ENCODE results near the gene TOMM22. TPM values are rescaled to one million over a fixed set of nuclear protein-coding genes. Genes with fewer than 3 reads are reported as not detected.
A peak's percentile ranks its signal among the peaks of the same experiment; 100 is the strongest.
"Not testable (repeated sequence)": the region's sequence is repeated elsewhere in the genome, so short reads cannot be mapped to it uniquely, and the experiment has no call there.

The TOMM22 gene
- total RNA-seq, result 54.5 and 71.8 TPM in 2 replicates

DNA sequence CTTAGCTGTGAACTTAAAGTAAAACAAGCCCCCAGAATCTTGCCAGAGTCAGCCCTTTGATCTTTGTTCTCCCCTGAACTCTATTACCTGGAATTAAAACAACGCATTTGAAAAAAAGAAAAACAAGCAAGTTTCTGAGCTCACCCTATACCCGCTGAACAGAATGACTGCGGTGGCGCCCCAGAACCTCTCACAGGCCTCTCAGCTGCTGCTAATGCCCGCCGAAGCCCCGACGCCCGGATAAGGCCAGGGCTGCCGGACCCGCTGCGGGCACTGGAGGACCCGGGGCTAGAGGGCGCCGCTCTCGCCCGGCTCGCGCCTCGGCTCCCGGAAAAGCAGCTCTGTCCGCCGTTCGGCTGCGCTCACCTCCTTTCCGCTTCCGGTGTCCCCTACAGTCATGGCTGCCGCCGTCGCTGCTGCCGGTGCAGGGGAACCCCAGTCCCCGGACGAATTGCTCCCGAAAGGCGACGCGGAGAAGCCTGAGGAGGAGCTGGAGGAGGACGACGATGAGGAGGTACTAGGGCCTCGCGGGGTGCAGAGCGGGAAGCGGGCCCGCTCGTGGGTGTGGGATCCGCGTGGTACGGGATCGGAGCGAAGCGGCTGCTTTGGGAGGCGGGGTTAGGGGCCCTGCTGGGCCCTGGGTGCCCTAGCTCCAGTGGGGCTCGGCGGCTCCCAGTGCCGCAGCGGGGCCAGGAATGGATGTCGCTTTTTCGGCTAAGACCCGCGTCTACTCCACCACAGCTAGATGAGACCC is at the start of gene TOMM22:
TSS of gene TOMM22 (plus strand) at position 376 of the 754 bp plus-strand sequence. CDS start at position 398, 22 bp downstream.
- peak; percentile 70 to 90 for DNase-seq (ENCODE audit: low read depth in 2 of 2)

DNA sequence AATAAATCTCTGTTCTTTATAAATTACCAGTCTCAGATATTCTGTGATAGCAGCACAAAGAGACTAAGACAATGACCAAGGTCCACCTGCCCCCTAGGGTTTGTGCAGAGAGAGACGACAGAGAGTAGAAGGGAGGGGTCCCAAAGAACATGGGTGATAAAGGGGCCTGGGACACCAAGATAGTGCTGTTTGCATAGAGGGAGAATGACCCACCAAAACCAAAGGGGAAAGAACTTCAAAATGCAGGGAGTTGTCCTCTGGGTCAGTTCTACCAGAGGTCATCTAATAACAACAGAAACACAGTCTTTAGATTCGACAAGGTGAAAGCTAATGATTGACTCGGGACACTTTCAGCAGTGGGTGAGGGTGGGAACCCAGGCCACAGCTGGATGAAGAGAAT is 49.2 kb upstream of the TOMM22 start:
- no peak for DNase-seq (ENCODE audit: low read depth in 2 of 2)

DNA sequence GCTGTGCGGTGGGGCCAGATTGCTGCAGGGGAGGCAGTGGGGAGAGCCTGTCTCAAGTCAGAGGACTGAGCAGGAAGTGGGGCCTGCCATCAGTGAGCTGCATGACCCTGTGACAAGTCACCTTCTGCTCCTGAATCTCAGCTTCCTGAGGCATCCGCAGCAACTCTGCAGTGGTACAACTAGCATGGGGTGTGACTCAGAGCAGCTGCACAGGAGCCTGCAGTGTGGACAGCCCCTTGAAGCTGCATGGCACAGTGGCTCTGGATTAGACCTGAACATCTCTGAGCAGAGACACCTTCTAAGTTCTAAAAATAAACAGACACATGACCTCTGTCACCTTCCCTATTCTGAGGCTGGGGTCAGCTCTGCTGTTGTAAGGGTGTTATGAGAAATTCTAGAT is 43.5 kb upstream of the TOMM22 start:
- no peak for DNase-seq (ENCODE audit: low read depth in 2 of 2)

DNA sequence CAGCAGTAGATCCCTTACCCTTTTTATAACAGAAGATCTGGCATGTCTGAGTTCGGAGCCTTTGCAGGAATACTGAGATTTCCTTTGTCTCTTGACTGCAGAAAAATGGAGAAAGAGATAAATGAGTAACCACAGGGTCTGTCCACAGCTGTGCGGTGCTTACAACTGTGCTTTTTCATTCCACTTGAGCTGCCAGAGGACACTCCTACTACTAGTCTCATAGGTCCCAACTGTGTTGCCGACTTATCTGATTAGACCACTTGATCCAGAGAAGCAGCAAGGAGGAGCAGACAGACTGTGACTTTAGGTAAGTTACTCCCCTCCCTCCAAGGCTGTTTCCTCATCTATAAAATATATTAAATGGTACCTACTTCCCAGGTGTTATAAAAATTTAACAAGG is 43.0 kb upstream of the TOMM22 start:
- no peak for DNase-seq (ENCODE audit: low read depth in 2 of 2)

DNA sequence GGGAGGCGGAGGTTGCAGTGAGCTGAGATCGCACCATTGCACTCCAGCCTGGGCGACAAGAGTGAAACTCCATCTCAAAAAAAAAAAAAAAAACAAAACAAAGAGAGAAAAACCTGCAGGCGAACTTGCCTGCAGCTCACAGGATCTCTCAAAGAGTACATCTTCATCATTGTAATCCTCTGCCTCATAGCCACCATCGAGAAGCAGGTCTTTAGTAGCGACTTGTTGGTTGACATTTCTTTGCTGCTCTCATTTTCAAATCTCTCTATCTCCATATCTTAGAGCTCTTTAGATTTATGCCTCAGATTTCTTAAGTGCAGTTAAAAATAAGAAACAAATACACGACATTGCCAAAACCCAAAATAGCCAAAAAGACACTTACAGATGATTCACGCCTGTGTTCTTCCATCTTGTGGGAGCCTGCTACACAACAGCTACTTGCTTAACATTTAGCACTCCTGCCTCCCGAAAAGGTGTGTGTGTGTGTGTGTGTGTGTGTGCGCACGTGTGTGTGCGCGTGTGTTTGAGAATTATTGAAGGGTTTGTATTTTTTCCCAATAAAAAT is 40.2 kb upstream of the TOMM22 start:
- no peak for DNase-seq (ENCODE audit: low read depth in 2 of 2)

DNA sequence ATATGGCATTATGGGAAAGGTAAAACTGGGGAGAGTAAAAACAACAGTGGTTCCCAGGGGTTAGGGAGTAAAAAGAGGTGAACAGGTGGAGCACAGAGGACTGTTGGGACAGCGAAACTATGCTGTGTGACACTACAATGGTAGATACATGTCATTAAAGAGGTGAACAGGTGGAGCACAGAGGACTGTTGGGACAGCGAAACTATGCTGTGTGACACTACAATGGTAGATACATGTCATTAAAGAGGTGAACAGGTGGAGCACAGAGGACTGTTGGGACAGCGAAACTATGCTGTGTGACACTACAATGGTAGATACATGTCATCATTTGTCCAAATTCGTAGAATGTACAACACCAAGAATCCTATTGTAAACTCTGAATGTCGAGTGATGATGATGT is 37.5 kb upstream of the TOMM22 start:
- not testable (repeated sequence) for DNase-seq (ENCODE audit: low read depth in 2 of 2)

DNA sequence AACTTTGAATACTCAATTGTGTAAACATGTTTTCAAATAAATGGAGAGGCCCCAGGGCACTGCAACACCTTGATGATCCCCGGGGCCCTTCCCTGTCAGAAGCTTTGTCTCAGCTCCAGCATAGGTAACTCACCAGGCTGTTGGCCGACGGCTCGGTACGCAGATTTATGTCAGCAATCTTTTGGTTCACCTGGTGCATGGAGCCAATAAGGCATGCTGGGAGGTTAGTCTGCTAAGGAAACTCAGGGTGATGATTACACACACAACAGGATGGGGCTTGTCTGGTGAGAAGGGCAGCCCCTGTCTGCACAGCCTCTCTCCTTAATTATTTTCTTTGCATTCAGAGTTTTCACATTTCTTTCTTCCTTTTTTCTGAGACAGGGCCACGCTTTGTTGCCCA is 36.3 kb upstream of the TOMM22 start:
- DNase-seq (ENCODE audit: low read depth in 2 of 2), result no peak

DNA sequence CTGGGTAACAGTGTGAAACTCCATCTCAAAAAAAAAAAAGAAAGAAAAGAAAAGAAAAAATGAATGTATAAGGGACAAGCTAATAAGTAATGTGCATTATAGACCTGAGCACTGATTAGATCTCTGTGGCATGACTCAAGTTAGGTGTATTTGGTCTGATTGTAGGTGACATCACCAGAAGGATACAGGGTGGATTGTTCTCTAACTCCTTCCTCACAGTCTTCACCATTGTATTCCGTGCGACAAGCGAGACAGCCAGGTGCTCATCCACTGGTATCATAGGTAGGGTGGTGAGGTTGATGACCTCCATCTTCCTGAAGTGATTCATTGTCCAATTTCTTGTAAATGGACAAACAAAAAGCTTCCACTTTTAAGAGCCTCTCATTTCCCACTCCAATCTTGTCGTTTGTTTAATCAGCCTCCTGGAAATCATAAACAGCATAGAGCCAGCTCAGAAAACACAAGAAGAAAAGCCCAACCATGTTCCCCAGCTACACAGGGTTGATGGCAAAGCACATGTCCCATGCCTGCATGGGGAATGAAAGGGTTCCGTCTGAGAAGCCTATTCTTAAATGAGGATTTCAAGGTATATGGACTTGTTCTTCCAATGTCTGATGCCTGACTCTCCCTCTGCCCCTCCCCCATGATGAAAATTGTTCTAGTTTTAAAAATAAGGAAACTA is 31.8 kb upstream of the TOMM22 start:
- DNase-seq (ENCODE audit: low read depth in 2 of 2), result no peak

DNA sequence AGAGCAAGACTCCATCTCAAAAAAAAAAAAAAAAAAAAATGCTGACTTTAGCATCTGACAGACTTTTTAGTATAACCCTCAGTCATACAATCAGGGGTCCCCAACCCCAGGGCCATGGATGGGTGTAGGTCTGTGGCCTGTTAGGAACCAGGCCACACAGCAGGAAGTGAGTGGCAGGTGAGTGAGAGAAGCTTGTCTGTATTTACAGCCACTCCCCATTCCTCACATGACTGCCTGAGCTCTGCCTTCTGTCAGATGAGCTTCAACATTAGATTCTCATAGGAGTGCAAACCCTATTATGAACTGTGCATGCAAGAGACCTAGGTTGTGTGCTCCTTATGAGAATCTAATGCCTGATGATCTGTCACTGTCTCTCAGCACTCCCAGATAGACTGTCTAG is 28.9 kb upstream of the TOMM22 start:
- no peak for DNase-seq (ENCODE audit: low read depth in 2 of 2)

DNA sequence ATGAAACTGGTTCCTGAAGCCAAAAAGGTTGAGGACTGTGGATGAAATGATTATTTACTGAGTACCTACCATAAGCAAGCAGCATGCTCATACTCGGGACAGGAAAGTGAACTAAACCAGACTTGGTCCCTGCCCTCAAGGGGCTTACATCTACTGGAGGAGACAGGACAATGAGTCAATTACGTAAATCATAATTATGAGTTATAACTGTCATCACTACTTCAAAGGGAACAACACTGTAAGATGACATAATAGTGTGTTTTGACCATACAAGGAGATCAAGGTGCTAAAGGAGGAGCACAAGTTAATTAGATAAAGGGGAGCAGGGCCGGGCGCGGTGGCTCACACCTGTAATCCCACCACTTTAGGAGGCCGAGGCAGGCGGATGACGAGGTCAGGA is 28.0 kb upstream of the TOMM22 start:
- no peak for DNase-seq (ENCODE audit: low read depth in 2 of 2)

DNA sequence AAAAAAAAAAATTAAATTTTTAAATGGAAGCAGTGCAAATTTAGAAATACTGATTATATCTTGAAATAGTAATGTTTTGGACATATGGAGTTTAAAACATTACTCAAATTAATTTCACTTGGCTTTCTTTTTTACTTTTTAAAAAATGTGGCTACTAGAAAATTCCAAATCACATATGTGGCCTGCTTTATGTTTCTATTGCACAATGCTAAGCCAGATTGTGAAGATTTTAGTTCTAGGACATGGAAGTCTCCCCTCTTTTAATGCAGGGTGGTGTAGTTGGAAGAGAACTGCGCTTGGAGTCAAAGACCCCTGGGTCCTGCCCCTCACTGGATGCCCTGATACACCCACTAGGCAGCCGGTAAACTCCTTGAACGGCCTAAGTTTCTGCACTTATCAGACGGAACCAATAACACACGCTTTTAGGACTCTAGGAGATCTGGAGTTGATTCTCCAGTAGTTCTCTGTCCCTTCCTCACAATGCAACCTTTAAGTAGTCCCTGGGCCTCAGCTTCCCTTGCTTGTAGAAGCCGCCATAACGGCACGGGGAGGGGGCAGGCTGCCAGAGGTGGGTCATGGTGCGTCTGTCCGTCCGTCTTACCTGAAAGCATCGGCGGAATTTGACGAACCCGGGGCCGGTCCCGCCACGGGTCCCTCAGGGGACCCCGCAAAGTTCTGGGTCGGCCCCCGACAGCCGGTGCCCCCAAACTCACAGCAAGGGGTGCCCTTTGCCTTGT is 26.1 kb upstream of the TOMM22 start:
- DNase-seq (ENCODE audit: low read depth in 2 of 2), result peak in 1 of 2 donors; percentile 7

DNA sequence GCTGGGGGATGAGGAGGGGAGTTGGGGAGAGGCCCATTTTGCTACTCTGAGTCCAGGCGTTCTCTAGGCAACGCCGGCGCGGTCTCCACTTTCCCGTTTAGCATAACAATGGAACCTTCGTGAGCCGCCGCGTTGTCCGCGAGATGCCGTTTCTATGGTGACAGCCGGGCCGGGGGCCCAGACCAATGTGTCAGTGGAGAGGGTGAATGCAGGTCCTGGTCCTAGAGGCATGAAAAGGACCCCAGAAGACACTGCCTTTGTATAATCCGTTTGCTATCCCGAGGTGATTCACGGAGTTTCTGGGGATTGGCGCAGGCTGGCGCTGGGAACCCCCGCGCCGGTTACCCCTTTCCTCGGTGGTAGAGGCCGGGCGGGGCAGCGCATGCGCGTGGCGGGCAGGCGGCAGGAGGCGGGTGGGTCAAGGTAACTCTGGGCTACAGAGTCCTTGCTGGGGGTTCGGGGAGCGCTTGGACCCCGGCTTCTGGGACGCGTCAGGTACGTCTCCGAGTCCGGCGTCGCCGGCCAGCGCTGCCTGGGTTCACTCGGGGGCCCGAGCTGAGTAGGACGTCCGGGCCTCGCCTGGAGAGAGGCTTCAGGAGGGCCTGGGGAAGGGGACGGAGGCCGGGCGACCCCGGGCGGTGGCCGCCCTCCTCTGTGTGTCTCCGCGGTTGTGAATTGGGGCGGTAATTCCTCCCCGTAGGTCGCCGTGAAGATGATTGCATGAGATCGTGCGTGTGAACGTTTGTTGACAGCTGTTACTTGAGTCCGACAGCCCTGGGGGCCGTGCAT is 25.3 kb upstream of the TOMM22 start, which contains the start of the genes CBY1 and FAM227A:
TSS of gene CBY1 (plus strand) at position 383 of the 789 bp plus-strand sequence. CDS start 11,417 bp downstream, outside the sequence.
TSS of gene FAM227A (minus strand) at position 137 of the 789 bp plus-strand sequence. CDS start 6,224 bp downstream, outside the sequence.
- DNase-seq (ENCODE audit: low read depth in 2 of 2), result peak; percentile 84 to 91

DNA sequence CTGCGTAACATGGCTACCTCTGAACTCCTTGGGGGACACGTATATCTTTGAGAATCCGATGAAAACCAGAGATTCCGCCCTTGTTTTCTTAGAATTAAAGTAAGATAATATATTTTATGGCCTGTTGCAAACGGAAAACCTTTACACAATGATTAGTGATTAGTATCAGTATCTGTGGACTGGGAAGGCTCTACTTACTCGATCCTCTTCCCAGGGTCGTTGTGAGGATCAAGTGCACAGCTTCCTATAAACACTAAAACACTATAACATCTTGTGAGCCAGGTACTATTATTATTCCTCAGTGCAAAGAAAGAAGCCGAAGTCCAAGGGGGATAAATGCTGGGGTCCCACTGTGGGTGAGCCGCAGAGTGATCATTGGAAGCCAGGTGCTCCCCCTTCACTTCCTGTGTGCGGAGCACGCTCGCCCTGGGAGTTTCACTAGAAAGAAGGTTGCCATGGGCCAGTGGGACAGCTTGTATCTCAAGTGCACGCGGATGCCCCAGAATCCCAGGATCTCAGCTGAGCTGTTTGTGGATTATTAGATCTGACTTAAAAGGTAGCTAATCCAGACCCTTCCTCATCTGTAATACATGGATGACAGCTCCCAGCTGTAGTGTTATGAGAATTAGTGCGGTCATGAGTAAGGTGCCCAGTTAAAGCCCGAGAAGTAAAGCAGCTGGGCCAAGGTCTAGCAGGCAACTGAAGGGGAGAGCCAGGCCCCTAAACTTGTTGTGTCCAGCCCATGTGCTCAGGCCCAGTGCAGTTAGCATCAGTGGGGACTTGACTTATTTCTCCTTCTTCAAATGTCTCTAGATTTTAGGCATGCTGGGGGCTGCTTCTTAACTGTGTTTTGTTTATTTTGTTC is 24.5 kb upstream of the TOMM22 start:
- DNase-seq (ENCODE audit: low read depth in 2 of 2), result peak in 1 of 2 donors; percentile 21

DNA sequence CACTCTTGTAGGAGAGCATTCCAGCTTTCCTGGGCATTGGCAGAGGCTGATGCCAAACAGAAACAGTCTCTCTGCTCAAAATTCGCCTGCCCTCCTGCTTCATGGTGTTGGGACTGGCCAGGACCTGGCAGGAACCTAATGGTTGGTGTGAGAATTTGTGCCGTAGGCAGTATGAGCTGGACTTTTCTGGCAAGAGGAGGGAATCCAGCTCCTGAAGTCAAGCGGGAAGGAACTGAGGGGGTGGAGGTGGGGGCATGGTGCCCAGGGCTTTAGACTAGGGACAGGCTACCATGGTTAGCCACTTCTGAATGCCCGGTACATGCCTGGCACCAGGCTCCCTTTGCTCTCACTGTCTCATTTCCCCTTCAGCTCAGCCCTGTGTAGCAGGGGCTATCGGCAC is 6.9 kb upstream of the TOMM22 start:
- DNase-seq (ENCODE audit: low read depth in 2 of 2), result no peak

DNA sequence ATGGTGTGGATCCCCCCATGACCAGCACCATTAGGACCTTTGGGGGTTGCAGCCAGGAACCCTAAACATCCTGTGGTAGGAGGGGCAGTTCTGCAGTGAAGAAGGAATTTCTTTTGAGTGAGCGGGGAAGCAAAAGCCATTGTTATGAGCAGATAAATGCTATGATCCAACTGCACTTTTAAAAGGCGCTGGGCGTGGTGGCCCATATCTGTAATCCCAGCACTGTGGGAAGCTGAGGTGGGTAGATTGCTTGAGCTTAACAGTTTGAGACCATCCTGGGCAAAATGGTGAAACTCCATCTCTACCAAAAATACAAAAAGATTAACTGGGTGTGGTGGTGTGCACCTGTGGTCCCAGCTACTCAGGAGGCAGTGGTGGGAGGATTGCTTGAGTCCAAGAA is 5.9 kb upstream of the TOMM22 start:
- DNase-seq (ENCODE audit: low read depth in 2 of 2), result no peak

DNA sequence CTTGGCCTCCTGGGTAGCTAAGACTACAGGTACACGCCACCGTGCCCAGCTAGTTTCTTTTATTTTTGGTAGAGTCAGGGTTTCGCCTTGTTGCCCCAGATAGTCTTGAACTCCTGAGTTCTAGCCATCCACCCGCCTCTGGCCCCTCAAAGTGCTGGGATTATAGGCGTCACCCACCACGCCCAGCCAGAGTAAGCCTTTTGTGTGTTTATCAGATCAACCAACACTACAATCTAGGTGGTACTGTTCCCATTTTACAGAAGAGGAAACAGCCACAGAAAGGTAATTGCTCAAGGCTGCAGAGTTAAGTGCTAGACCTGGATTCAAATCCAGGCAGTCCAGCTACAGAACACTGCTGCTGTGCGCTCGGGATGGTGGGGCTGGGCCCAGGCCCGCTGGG is 3.1 kb downstream of the TOMM22 start:
- no peak for DNase-seq (ENCODE audit: low read depth in 2 of 2)

DNA sequence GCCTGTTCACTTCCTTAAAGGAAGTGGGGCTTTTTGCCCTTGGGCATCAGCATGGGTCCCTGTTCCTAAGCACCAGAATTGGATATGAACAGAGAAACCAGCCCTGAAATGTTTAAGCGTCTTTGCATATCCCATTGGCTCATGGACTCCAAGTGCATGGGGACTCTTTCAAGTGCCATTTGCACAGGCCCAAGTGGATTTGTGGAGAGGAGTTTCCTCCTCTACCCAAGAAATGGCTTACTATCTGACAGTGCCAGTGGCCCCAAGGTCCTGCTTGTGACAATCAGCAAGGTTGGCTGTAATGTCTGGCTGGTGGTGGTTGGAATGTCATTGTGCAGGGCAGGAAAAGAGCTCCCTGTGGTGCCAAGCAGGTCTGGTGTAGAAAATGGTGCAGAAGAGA is 4.0 kb downstream of the TOMM22 start:
- DNase-seq (ENCODE audit: low read depth in 2 of 2), result no peak

DNA sequence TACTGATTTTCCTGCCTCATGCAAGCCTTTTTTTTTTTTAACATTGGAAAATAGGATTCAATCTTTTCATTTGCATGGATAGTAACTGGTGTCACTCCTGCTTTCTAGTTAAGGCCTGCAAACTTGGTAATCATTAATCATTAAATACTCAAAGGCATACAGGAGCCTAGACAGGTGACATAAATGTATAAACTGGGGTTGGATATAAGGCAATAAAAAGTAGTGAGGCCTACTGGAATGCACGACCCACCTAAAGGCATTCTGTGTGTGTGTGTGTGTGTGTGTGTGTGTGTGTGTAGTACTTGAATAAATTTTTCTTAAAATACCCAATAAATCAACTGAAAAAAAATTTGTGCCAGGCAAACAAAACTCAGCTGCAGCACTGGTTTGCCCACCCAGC is 7.9 kb downstream of the TOMM22 start:
- no peak for DNase-seq (ENCODE audit: low read depth in 2 of 2)

DNA sequence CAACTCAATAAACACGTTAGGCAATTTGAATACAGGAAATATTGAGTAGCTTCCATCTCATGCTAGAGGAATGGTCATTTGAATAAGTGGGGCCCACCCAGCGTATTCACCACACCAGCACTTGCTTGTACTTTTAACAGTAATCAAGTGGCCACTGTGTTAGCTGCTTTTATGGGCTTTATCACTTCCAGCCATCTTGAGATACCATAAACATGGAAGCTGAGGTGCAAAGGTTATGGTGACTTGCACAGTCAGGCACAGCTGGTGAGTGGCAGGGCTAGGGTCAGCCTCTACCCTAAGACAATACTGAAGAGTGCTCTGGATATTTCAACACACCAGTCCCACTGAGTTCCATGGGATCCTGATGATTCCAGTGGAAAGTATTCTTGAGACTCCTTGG is 12.3 kb downstream of the TOMM22 start:
- DNase-seq (ENCODE audit: low read depth in 2 of 2), result peak in 1 of 2 donors; percentile 26

DNA sequence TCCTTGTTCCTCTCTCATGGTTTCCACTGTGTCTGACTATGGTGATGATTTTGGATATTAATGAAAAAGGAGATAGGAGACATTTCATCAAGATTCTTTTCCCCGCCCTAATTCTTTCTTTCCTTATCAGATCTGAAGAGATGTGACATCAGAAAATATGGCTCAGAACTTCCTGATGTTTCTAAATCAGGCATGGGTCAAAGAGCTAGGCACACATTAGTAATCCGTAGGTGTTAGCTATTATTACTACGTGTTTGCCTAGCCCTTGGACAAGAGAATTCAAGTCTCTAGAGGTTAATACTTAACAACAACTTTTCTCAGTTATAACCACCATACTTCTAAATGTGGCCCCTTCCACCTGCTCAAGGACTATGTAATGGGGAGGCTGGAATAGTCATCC is 13.2 kb downstream of the TOMM22 start:
- peak in 1 of 2 donors; percentile 36 for DNase-seq (ENCODE audit: low read depth in 2 of 2)
